ENCODE data around the gene EHD4. TPM values are rescaled to one million over a fixed set of nuclear protein-coding genes. Genes with fewer than 3 reads are reported as not detected.

Gene EHD4
- polyA plus RNA-seq, 1 donor (not counting 4 experiments of a cell fraction or from before 2014, with no cell fraction given), result 31.5 TPM

- FAIRE-seq (no peak), DNase-seq (ENCODE audit: low read depth, low spot score) (no peak)
- dilution Hi-C loops (cut with MboI; ENCODE audit: extremely low pct_ligation_motif_present, low sequenced_read_pairs), result no loop called here
- Histone ChIP-seq H3K36me3 (ENCODE audit: control insufficient read depth in 2 of 2, extremely low read depth in 1 of 2, insufficient read depth in 2 of 2, low read length in 2 of 2) (peaks cover 39 to 60% of the 10 kb centered on the region in 2 experiments), H3K27ac (ENCODE audit: control insufficient read depth, insufficient read depth, low read length) (no peak overlapping the region), H3K27me3 (ENCODE audit: control insufficient read depth, extremely low read depth, insufficient read depth, low read length) (no peaks in the 10 kb centered on the region), H3K79me2 (ENCODE audit: control insufficient read depth, insufficient read depth, low read length) (peaks cover 34% of the 10 kb centered on the region), H3K4me2 (ENCODE audit: control insufficient read depth, extremely low read depth, insufficient read depth, low read depth, low read length) (no peak overlapping the region), H3K9me1 (ENCODE audit: control insufficient read depth, extremely low read depth, insufficient read depth, low read length) (no peaks in the 10 kb centered on the region), H3K9me3 (ENCODE audit: control insufficient read depth, low read depth, low read length) (no peaks in the 10 kb centered on the region), H3K4me1 (ENCODE audit: control insufficient read depth, extremely low read depth, insufficient read depth, low read length) (peaks cover 11% of the 10 kb centered on the region), H4K20me1 (ENCODE audit: control insufficient read depth, extremely low read depth, insufficient read depth, low read length) (peaks cover 4% of the 10 kb centered on the region), H3K9ac (ENCODE audit: control insufficient read depth, extremely low read depth, insufficient read depth, low read length) (no peak overlapping the region), H3K4me3 (ENCODE audit: control insufficient read depth in 2 of 3, extremely low read depth in 1 of 3, insufficient read depth in 2 of 3, low read depth in 1 of 3, low read length in 3 of 3) (no peak overlapping the region), H2AFZ (ENCODE audit: control insufficient read depth, low read length) (no peak overlapping the region)
- TF ChIP-seq EZH2 (IDR thresholded peaks at IDR 0.05; ENCODE audit: low read length) (no peak), CTCF (optimal IDR thresholded peaks at IDR 0.05 in 1 of 3, IDR thresholded peaks at IDR 0.05 in 1 of 3, conservative IDR thresholded peaks at IDR 0.05 in 1 of 3; ENCODE audit: extremely low read depth in 1 of 3, insufficient read depth in 2 of 3, low read length in 3 of 3) (no peak)
Measured at GRCh38 chr15:41913256-41913655, 59.1 kb downstream of the EHD4 start.

GRCh38 chr15:41911691-41912345 lies 60.5 kb downstream of the EHD4 start:
- TF ChIP-seq EZH2 (IDR thresholded peaks at IDR 0.05; ENCODE audit: low read length) (no peak), CTCF (optimal IDR thresholded peaks at IDR 0.05 in 1 of 3, IDR thresholded peaks at IDR 0.05 in 1 of 3, conservative IDR thresholded peaks at IDR 0.05 in 1 of 3; ENCODE audit: extremely low read depth in 1 of 3, insufficient read depth in 2 of 3, low read length in 3 of 3) (no peak)
- Histone ChIP-seq H3K4me1 (ENCODE audit: control insufficient read depth, extremely low read depth, insufficient read depth, low read length) (no peaks in the 10 kb centered on the region), H3K9me1 (ENCODE audit: control insufficient read depth, extremely low read depth, insufficient read depth, low read length) (no peaks in the 10 kb centered on the region), H4K20me1 (ENCODE audit: control insufficient read depth, extremely low read depth, insufficient read depth, low read length) (no peaks in the 10 kb centered on the region), H3K27me3 (ENCODE audit: control insufficient read depth, extremely low read depth, insufficient read depth, low read length) (no peaks in the 10 kb centered on the region), H3K9me3 (ENCODE audit: control insufficient read depth, low read depth, low read length) (no peaks in the 10 kb centered on the region), H2AFZ (ENCODE audit: control insufficient read depth, low read length) (no peak overlapping the region), H3K9ac (ENCODE audit: control insufficient read depth, extremely low read depth, insufficient read depth, low read length) (no peak overlapping the region), H3K36me3 (ENCODE audit: control insufficient read depth in 2 of 2, extremely low read depth in 1 of 2, insufficient read depth in 2 of 2, low read length in 2 of 2) (peaks cover 47 to 59% of the 10 kb centered on the region in 2 experiments), H3K27ac (ENCODE audit: control insufficient read depth, insufficient read depth, low read length) (no peak overlapping the region), H3K79me2 (ENCODE audit: control insufficient read depth, insufficient read depth, low read length) (peaks cover 29% of the 10 kb centered on the region), H3K4me2 (ENCODE audit: control insufficient read depth, extremely low read depth, insufficient read depth, low read depth, low read length) (no peak overlapping the region), H3K4me3 (ENCODE audit: control insufficient read depth in 2 of 3, extremely low read depth in 1 of 3, insufficient read depth in 2 of 3, low read depth in 1 of 3, low read length in 3 of 3) (no peak overlapping the region)
- no peak for DNase-seq (ENCODE audit: low read depth, low spot score)
- dilution Hi-C loops (cut with MboI; ENCODE audit: extremely low pct_ligation_motif_present, low sequenced_read_pairs), result no loop called here
- no peak for FAIRE-seq
